Upper lobe of left lung (tissue), 6 donors: ENCODE data around the gene PLEKHM1. TPM values are rescaled to one million over a fixed set of nuclear protein-coding genes. Genes with fewer than 3 reads are reported as not detected.

Experiments used
- ATAC-seq, 2 donors: fragments of 200-7000 bp; cut with Tn5 transposase; one replicate each; pipeline ENCODE4 v1.9.1; 2022; ENCODE audit warnings: mild to moderate bottlenecking in 2 of 2, moderate library complexity in 2 of 2; ENCODE audit not compliant: low FRiP score in 2 of 2
- DNase-seq, 2 donors: peaks; one replicate each; pipeline ENCODE4 v3.0.0-alpha.2; 2019 to 2020
- H3K27ac ChIP-seq, 4 donors: fragments of 200-600 bp; sonication (generic); one replicate each; pipeline ENCODE4 v1.5.1; 2016 to 2019
- H3K27me3 ChIP-seq, 4 donors: fragments of 200-600 bp; sonication (generic); one replicate each; pipeline ENCODE4 v1.5.1; 2017 to 2019
- H3K36me3 ChIP-seq, 4 donors: fragments of 200-600 bp; sonication (generic); one replicate each; pipeline ENCODE4 v1.5.1; 2016 to 2019
- H3K4me1 ChIP-seq, 4 donors: fragments of 200-600 bp; sonication (generic); one replicate each; pipeline ENCODE4 v1.5.1; 2018 to 2019
- H3K4me3 ChIP-seq, 4 donors: fragments of 200-600 bp; sonication (generic); one replicate each; pipeline ENCODE4 v1.5.1; 2017 to 2019; ENCODE audit warnings: mild to moderate bottlenecking in 2 of 4, moderate library complexity in 1 of 4
- H3K9me3 ChIP-seq, 4 donors: fragments of 200-600 bp; sonication (generic); one replicate each; pipeline ENCODE4 v1.5.1; 2018 to 2019
- EP300 ChIP-seq, 4 donors: sonication (generic); formaldehyde crosslinking; IDR thresholded peaks; one replicate each; pipeline ENCODE4 v1.5.1; 2017; ENCODE audit warnings: antibody characterized with exemption in 4 of 4, control low read depth in 2 of 4
- POLR2A ChIP-seq, 4 donors: fragments of 450-650 bp; IDR thresholded peaks; one replicate each; pipeline ENCODE4 v1.5.1; 2016 to 2017; ENCODE audit warnings: antibody characterized with exemption in 4 of 4, mild to moderate bottlenecking in 2 of 4
- POLR2AphosphoS5 ChIP-seq, 2 donors: sonication (generic); formaldehyde crosslinking; IDR thresholded peaks; one replicate each; pipeline ENCODE4 v1.5.1; 2017; ENCODE audit warnings: antibody characterized with exemption in 2 of 2
- WGBS, 2 donors: methylation state at CpG; one replicate each; pipeline ENCODE4 v1.1.5; 2017 to 2018; 5-methylcytosine and 5-hydroxymethylcytosine counted together
- total RNA-seq, 6 donors: library from RNA; depleted of rRNA in 4 of 6; stranded (reverse); fragments of >200 nt in 4 of 6; gene quantifications; one replicate each; pipeline versions ENCODE4 v1.1.0 to v1.2.1, GENCODE V29; 2016 to 2021
- TF ChIP-seq, protein P1 (sequence below), 6 experiments: fragments of 450-650 bp in 4 of 6; fragments of 200-600 bp in 2 of 6; sonication (generic) in 2 of 6; IDR thresholded peaks; one replicate each; pipeline ENCODE4 v1.5.1; 2016 to 2019; ENCODE audit warnings: antibody characterized with exemption in 6 of 6
- donor health status: DM: no; HTN: no; CAD: no; lungs with moderate emphysema.
- donor health status: DM: no; HTN: yes; CAD: no; lungs with severe emphysema.

PLEKHM1 gene
- total RNA-seq, 6 donors from 2014 or later: 52.1 to 229 (median 72.0) TPM

DNA sequence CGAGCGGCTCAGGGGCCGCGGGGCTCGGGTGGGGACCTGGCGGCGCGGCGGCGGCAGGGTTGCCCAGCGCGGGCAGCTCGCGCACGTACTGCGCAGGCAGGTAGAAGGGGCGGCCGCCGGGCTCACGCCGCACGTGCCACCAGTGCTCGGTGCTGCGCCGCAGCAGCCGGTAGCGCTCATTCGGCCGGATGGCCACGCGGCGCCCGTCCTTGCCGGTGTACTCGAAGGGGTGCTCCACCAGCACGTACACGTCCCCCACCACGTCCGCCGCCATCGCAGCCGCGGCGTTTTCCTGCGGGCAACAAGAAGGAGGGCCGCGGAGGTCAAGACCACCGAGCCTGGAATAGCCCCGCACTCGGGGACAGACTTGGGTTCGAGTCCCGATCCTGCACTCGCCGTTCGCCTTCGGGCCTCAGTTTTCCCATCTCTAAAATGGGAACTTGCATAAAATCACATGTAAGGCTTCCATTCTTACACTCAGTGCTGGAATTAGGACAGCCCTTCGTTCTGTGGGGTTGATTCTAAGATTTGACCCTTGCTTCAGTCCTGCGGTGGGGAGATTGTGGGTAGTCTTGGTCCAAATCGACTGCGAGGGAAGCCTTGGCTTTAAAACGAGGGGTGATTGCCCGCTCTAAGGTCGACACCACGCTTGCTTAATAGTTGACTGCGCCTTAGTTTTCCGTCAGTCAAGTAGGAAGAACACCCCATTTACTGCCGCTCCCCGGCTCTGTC, 60.3 kb downstream of the PLEKHM1 start:
- H3K9me3 ChIP-seq: no peaks in the 10 kb centered on the region
- WGBS, 2 donors: 64 to 67% methylated on average over 32 to 47 of the region's 68 CpGs
- H3K27me3 ChIP-seq: no peaks in the 10 kb centered on the region
- ATAC-seq: no peak
- peaks cover 54 to 74% (median 66%) of the 10 kb centered on the region in 4 donors for H3K4me1 ChIP-seq
- DNase-seq: no peak
- peak overlapping the region; percentile 87 to 90 (median 88) for H3K27ac ChIP-seq
- H3K4me3 ChIP-seq: peak overlapping the region in 3 of 4 donors; percentile 55 to 87 (median 72)
- H3K36me3 ChIP-seq: peaks cover 0 to 11% (median 2%) of the 10 kb centered on the region in 4 donors
- TF ChIP-seq POLR2AphosphoS5 (IDR thresholded peaks at IDR 0.05) (no peak), POLR2A (IDR thresholded peaks at IDR 0.05) (no peak)
- TF ChIP-seq, protein P1, sequence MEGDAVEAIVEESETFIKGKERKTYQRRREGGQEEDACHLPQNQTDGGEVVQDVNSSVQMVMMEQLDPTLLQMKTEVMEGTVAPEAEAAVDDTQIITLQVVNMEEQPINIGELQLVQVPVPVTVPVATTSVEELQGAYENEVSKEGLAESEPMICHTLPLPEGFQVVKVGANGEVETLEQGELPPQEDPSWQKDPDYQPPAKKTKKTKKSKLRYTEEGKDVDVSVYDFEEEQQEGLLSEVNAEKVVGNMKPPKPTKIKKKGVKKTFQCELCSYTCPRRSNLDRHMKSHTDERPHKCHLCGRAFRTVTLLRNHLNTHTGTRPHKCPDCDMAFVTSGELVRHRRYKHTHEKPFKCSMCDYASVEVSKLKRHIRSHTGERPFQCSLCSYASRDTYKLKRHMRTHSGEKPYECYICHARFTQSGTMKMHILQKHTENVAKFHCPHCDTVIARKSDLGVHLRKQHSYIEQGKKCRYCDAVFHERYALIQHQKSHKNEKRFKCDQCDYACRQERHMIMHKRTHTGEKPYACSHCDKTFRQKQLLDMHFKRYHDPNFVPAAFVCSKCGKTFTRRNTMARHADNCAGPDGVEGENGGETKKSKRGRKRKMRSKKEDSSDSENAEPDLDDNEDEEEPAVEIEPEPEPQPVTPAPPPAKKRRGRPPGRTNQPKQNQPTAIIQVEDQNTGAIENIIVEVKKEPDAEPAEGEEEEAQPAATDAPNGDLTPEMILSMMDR (IDR thresholded peaks at IDR 0.05): no peak

DNA sequence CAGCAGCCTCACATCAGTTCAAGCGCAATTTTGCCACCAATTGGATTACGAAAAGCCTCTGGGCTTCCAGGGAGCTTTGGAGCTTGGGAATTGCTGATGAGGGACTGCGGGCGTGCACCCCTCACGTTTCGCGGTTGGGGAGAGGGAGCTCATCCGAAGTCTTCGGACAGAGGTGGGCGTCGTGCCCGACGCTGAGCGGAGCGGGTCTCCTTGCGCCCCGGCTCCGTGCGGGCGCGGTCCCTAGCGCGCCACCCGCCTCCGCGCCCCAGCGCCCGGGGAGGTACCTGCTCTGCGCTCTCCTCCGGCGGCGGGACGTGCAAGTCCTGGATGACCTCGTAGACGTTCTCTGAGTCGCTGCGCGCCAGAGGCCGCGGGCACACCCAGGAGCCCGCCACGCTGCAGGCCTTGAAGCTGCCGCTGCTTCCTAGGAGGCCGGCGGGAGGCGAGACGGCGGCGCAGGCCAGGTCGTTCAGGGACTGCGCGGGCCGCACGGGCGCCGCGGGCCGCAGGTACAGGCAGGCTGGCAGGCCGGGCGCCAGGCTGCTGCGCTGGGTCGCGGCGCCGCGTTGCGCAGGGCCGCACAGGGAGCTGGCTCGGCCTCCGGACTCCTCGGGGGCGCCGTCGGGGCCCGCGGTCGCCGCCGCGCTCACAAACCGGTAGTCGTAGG, 61.0 kb downstream of the PLEKHM1 start:
- Histone ChIP-seq H3K36me3 (peaks cover 0 to 8% (median 1%) of the 10 kb centered on the region in 4 donors), H3K27me3 (no peaks in the 10 kb centered on the region), H3K4me3 (no peak overlapping the region), H3K4me1 (peaks cover 54 to 81% (median 73%) of the 10 kb centered on the region in 4 donors), H3K9me3 (no peaks in the 10 kb centered on the region), H3K27ac (peak overlapping the region in 3 of 4 donors; percentile 62 to 75 (median 70))
- peak in 1 of 2 donors; percentile 88 for DNase-seq
- WGBS, 2 donors: 77 to 81% methylated on average over 17 to 77 of the region's 82 CpGs
- no peak for TF ChIP-seq EP300 (IDR thresholded peaks at IDR 0.05)
- no peak for TF ChIP-seq POLR2A (IDR thresholded peaks at IDR 0.05)
- TF ChIP-seq, protein P1 (IDR thresholded peaks at IDR 0.05): no peak
- no peak for TF ChIP-seq POLR2AphosphoS5 (IDR thresholded peaks at IDR 0.05)
- ATAC-seq: no peak

GRCh38 chr17:45428931-45429338, 61.6 kb downstream of the PLEKHM1 start:
- no peaks in the 10 kb centered on the region for H3K9me3 ChIP-seq
- 36 to 58% methylated on average over 15 of the region's 15 CpGs for WGBS, 2 donors
- H3K36me3 ChIP-seq: peaks cover 0 to 8% (median 1%) of the 10 kb centered on the region in 4 donors
- peak overlapping the region; percentile 62 to 75 (median 68) for H3K27ac ChIP-seq
- no peaks in the 10 kb centered on the region for H3K27me3 ChIP-seq
- ATAC-seq (no peak), DNase-seq (peak in 1 of 2 donors; percentile 84)
- H3K4me3 ChIP-seq: peak overlapping the region in 1 of 4 donors; percentile 8
- TF ChIP-seq POLR2AphosphoS5 (IDR thresholded peaks at IDR 0.05): no peak
- no peak for TF ChIP-seq EP300 (IDR thresholded peaks at IDR 0.05)
- no peak for TF ChIP-seq POLR2A (IDR thresholded peaks at IDR 0.05)
- TF ChIP-seq, protein P1 (IDR thresholded peaks at IDR 0.05): no peak
- H3K4me1 ChIP-seq: peaks cover 54 to 87% (median 76%) of the 10 kb centered on the region in 4 donors

- H3K4me1 ChIP-seq: peaks cover 49 to 84% (median 72%) of the 10 kb centered on the region in 4 donors
- peak overlapping the region in 1 of 4 donors; percentile 13 for H3K4me3 ChIP-seq
- TF ChIP-seq POLR2AphosphoS5 (IDR thresholded peaks at IDR 0.05) (peak; percentile 18 to 31), EP300 (IDR thresholded peaks at IDR 0.05) (no peak), POLR2A (IDR thresholded peaks at IDR 0.05) (no peak)
- TF ChIP-seq, protein P1 (IDR thresholded peaks at IDR 0.05): peak; percentile 98 to 100 (median 99)
- H3K9me3 ChIP-seq: no peaks in the 10 kb centered on the region
- WGBS, 2 donors: 16 to 21% methylated on average over 12 to 14 of the region's 26 CpGs
- DNase-seq (peak; percentile 87 to 95), ATAC-seq (peak; percentile 75 to 78)
- peaks cover 0 to 8% (median 1%) of the 10 kb centered on the region in 4 donors for H3K36me3 ChIP-seq
- H3K27me3 ChIP-seq: no peaks in the 10 kb centered on the region
- peak overlapping the region; percentile 62 to 75 (median 68) for H3K27ac ChIP-seq
These were observed 62.4 kb downstream of the PLEKHM1 start for GRCh38 chr17:45428050-45428617.
